GM12872 (cell line): ENCODE results near the gene CRKL.

Source experiments
- CTCF ChIP-seq: IDR thresholded peaks from 3 replicates; pipeline ENCODE4 v1.5.1; 2011; ENCODE audit warnings: low read depth, mild to moderate bottlenecking, low read length, moderate library complexity; ENCODE audit not compliant: insufficient read depth

The CRKL gene

GRCh38 chr22:20916916-20917810 is at the start of gene CRKL:
CRKL (plus strand) TSS chr22:20917407; CDS start chr22:20917935, 528 bp downstream.
- TF ChIP-seq CTCF = peak; percentile 95

- TF ChIP-seq CTCF = no peak
Measured at GRCh38 chr22:20868025-20868962, 48.9 kb upstream of the CRKL start.

GRCh38 chr22:20869234-20869633 is 48.0 kb upstream of the CRKL start:
- no peak for TF ChIP-seq CTCF

GRCh38 chr22:20873214-20873613 is 44.0 kb upstream of the CRKL start:
- TF ChIP-seq CTCF = no peak

GRCh38 chr22:20875296-20875695 is 41.9 kb upstream of the CRKL start:
- TF ChIP-seq CTCF = no peak

- TF ChIP-seq CTCF = no peak
Measured at GRCh38 chr22:20877715-20878114, 39.5 kb upstream of the CRKL start.

GRCh38 chr22:20881231-20881630 is 36.0 kb upstream of the CRKL start:
- no peak for TF ChIP-seq CTCF
